ENCODE measurements around the gene BIRC2. TPM values are rescaled to one million over a fixed set of nuclear protein-coding genes. Genes with fewer than 3 reads are reported as not detected.

Gene BIRC2
- total and polyA plus RNA-seq, 9 of the 15 experiments (the other 6 are each of a cell fraction or from before 2014, with no cell fraction given) = 14.3 to 45.9 (median 20.7) TPM

DNA sequence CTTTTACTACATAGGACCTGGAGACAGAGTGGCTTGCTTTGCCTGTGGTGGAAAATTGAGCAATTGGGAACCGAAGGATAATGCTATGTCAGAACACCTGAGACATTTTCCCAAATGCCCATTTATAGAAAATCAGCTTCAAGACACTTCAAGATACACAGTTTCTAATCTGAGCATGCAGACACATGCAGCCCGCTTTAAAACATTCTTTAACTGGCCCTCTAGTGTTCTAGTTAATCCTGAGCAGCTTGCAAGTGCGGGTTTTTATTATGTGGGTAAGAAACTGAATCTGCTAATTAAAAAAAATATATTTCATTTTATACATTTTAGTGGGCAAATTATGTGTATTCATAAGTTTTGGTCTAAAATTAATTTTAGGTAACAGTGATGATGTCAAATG lies 21.9 kb upstream of the BIRC2 start:
- no peak overlapping the region for H3K4me2 ChIP-seq (ENCODE audit: insufficient read depth, low read length)
- no peaks in the 10 kb centered on the region for H4K20me1 ChIP-seq (replicated peaks; ENCODE audit: control insufficient read depth, insufficient read depth, low read length)
- in situ Hi-C loops (cut with MboI) (no loop called here), intact Hi-C loops (cut with micrococcal nuclease) (no loop called here)
- peak overlapping the region; percentile 84 for H2AFZ ChIP-seq (ENCODE audit: low read depth, low read length)
- ATAC-seq = peak; percentile 80
- no peak for DNase-seq (ENCODE audit: extremely low read depth in 1 of 4, low spot score in 3 of 4)
- BruUV-seq (replicated peaks) = no TSS peak
- H3K79me2 ChIP-seq (ENCODE audit: control insufficient read depth, insufficient read depth, low read length) = no peaks in the 10 kb centered on the region
- WGBS (ENCODE audit: insufficient coverage, low coverage, missing lambda C conversion rate) = 8% methylated on average over 3 of the region's 3 CpGs
- POLR2A ChIA-PET = interaction anchor here (0.8 kb wide), 1 partner anchor 11 kb away, joined by 3 read pairs; no protein-coding TSS in a partner anchor
- H3K4me3 ChIP-seq = no peak overlapping the region
- no peaks in the 10 kb centered on the region for H3K9me1 ChIP-seq (ENCODE audit: control insufficient read depth, insufficient read depth, low read length)
- H3K36me3 ChIP-seq (ENCODE audit: control insufficient read depth, insufficient read depth, low read length) = no peaks in the 10 kb centered on the region
- no peaks in the 10 kb centered on the region for H3K4me1 ChIP-seq (replicated peaks in 1 of 2; ENCODE audit: control insufficient read depth in 2 of 2, insufficient read depth in 2 of 2, low read length in 2 of 2)
- H3K27ac ChIP-seq (ENCODE audit: extremely low read depth, low read depth, low read length) = no peak overlapping the region
- CTCF ChIA-PET (ENCODE audit: low intra/inter-chr PET ratio) = no interaction called here
- FAIRE-seq = no peak
- no peaks in the 10 kb centered on the region; a peak in 1 of 5 replicates for H3K27me3 ChIP-seq (ENCODE audit: control insufficient read depth in 2 of 2, insufficient read depth in 2 of 2, low read length in 2 of 2)
- no peak overlapping the region for H3K9ac ChIP-seq (ENCODE audit: insufficient read depth in 1 of 2, low read depth in 2 of 2, low read length in 2 of 2)
- no peaks in the 10 kb centered on the region for H3K9me3 ChIP-seq (replicated peaks; ENCODE audit: control insufficient read depth, insufficient read depth, low read depth, low read length)
- TF ChIP-seq ZNF444 (CRISPR knock-in tag; IDR thresholded peaks at IDR 0.05) = no peak
- TF ChIP-seq, protein P1, sequence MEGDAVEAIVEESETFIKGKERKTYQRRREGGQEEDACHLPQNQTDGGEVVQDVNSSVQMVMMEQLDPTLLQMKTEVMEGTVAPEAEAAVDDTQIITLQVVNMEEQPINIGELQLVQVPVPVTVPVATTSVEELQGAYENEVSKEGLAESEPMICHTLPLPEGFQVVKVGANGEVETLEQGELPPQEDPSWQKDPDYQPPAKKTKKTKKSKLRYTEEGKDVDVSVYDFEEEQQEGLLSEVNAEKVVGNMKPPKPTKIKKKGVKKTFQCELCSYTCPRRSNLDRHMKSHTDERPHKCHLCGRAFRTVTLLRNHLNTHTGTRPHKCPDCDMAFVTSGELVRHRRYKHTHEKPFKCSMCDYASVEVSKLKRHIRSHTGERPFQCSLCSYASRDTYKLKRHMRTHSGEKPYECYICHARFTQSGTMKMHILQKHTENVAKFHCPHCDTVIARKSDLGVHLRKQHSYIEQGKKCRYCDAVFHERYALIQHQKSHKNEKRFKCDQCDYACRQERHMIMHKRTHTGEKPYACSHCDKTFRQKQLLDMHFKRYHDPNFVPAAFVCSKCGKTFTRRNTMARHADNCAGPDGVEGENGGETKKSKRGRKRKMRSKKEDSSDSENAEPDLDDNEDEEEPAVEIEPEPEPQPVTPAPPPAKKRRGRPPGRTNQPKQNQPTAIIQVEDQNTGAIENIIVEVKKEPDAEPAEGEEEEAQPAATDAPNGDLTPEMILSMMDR (IDR thresholded peaks at IDR 0.05 in 2 of 3, conservative IDR thresholded peaks at IDR 0.05 in 1 of 3; ENCODE audit: insufficient read depth in 2 of 3, low read depth in 1 of 3, low read length in 3 of 3) = peak in 2 of 3 experiments; percentile 4 to 26; a peak in 1 of 6 replicates
- TF ChIP-seq HMG20A (CRISPR knock-in tag; conservative IDR thresholded peaks at IDR 0.05) = no peak
- TF ChIP-seq L3MBTL2 (IDR thresholded peaks at IDR 0.05) = peak; percentile 65
- TF ChIP-seq, protein P2, sequence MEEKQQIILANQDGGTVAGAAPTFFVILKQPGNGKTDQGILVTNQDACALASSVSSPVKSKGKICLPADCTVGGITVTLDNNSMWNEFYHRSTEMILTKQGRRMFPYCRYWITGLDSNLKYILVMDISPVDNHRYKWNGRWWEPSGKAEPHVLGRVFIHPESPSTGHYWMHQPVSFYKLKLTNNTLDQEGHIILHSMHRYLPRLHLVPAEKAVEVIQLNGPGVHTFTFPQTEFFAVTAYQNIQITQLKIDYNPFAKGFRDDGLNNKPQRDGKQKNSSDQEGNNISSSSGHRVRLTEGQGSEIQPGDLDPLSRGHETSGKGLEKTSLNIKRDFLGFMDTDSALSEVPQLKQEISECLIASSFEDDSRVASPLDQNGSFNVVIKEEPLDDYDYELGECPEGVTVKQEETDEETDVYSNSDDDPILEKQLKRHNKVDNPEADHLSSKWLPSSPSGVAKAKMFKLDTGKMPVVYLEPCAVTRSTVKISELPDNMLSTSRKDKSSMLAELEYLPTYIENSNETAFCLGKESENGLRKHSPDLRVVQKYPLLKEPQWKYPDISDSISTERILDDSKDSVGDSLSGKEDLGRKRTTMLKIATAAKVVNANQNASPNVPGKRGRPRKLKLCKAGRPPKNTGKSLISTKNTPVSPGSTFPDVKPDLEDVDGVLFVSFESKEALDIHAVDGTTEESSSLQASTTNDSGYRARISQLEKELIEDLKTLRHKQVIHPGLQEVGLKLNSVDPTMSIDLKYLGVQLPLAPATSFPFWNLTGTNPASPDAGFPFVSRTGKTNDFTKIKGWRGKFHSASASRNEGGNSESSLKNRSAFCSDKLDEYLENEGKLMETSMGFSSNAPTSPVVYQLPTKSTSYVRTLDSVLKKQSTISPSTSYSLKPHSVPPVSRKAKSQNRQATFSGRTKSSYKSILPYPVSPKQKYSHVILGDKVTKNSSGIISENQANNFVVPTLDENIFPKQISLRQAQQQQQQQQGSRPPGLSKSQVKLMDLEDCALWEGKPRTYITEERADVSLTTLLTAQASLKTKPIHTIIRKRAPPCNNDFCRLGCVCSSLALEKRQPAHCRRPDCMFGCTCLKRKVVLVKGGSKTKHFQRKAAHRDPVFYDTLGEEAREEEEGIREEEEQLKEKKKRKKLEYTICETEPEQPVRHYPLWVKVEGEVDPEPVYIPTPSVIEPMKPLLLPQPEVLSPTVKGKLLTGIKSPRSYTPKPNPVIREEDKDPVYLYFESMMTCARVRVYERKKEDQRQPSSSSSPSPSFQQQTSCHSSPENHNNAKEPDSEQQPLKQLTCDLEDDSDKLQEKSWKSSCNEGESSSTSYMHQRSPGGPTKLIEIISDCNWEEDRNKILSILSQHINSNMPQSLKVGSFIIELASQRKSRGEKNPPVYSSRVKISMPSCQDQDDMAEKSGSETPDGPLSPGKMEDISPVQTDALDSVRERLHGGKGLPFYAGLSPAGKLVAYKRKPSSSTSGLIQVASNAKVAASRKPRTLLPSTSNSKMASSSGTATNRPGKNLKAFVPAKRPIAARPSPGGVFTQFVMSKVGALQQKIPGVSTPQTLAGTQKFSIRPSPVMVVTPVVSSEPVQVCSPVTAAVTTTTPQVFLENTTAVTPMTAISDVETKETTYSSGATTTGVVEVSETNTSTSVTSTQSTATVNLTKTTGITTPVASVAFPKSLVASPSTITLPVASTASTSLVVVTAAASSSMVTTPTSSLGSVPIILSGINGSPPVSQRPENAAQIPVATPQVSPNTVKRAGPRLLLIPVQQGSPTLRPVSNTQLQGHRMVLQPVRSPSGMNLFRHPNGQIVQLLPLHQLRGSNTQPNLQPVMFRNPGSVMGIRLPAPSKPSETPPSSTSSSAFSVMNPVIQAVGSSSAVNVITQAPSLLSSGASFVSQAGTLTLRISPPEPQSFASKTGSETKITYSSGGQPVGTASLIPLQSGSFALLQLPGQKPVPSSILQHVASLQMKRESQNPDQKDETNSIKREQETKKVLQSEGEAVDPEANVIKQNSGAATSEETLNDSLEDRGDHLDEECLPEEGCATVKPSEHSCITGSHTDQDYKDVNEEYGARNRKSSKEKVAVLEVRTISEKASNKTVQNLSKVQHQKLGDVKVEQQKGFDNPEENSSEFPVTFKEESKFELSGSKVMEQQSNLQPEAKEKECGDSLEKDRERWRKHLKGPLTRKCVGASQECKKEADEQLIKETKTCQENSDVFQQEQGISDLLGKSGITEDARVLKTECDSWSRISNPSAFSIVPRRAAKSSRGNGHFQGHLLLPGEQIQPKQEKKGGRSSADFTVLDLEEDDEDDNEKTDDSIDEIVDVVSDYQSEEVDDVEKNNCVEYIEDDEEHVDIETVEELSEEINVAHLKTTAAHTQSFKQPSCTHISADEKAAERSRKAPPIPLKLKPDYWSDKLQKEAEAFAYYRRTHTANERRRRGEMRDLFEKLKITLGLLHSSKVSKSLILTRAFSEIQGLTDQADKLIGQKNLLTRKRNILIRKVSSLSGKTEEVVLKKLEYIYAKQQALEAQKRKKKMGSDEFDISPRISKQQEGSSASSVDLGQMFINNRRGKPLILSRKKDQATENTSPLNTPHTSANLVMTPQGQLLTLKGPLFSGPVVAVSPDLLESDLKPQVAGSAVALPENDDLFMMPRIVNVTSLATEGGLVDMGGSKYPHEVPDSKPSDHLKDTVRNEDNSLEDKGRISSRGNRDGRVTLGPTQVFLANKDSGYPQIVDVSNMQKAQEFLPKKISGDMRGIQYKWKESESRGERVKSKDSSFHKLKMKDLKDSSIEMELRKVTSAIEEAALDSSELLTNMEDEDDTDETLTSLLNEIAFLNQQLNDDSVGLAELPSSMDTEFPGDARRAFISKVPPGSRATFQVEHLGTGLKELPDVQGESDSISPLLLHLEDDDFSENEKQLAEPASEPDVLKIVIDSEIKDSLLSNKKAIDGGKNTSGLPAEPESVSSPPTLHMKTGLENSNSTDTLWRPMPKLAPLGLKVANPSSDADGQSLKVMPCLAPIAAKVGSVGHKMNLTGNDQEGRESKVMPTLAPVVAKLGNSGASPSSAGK (IDR thresholded peaks at IDR 0.05) = peak; percentile 69
- TF ChIP-seq, protein P3, sequence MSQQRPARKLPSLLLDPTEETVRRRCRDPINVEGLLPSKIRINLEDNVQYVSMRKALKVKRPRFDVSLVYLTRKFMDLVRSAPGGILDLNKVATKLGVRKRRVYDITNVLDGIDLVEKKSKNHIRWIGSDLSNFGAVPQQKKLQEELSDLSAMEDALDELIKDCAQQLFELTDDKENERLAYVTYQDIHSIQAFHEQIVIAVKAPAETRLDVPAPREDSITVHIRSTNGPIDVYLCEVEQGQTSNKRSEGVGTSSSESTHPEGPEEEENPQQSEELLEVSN (IDR thresholded peaks at IDR 0.05; ENCODE audit: borderline replicate concordance in 1 of 2, extremely low read depth in 1 of 2, insufficient read depth in 1 of 2, insufficient read length in 1 of 2, low read depth in 1 of 2, low read length in 1 of 2, poor library complexity in 1 of 2, severe bottlenecking in 1 of 2) = peak; percentile 41 to 53
- 0 out of 2 replicates have a peak, but pooled peaks have one; percentile 16 for TF ChIP-seq RNF2 (IDR thresholded peaks at IDR 0.05)

Measured in K562 (cell line).